ENCODE data around the gene RGSL1.

Gene RGSL1

GRCh38 chr1:182588500-182589396 is 138.8 kb downstream of the RGSL1 start, which contains the start of gene RNASEL:
TSS of gene RNASEL (minus strand) at chr1:182589256. CDS start at chr1:182586806, 2,450 bp downstream.
- peak in 44 of 56 donors; percentile 16 to 76 (median 50) for DNase-seq

DNA sequence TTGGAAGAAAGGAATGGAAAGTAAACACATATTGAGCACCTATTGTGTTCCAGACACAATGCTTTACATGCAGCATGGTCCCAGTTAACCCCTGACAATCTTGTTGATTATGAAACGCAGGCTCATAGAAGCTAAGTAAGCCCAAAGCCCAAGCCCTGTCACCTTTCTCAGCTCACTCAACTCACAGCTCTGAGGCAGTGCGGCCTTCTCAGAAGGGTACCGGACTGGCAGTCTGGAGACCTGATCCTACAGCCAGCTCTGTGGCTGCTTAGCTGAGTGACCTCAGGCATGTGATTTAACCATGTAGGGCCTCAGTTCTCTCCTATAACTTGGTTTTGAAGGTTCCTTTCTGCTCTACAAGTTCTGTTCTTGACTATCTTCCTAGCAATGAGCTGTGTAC is 139.6 kb downstream of the RGSL1 start:
- no peak for DNase-seq

DNA sequence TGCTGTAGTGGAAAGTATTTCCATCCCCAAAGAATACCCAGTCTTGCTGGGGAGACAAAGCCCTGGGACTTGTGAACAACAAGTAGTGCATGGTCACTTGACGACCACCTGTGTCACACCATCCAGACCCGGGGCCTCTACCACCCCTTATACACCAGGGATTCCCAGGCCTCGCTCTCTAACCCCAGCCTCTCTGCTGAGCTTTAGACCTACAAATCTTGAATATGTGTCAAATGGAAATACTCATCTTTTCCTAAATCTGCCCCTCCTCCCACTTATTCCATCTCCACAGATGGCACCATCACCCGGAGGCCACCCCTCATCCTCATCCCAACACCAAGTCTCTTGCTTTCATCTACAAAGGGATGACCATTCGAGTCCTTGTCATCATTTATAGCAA is 140.0 kb downstream of the RGSL1 start:
- no peak for DNase-seq

GRCh38 chr1:182595641-182596240 is 145.8 kb downstream of the RGSL1 start:
- DNase-seq, result peak in 32 of 56 donors; percentile 8 to 81 (median 32)

- no peak for DNase-seq
These were observed 147.0 kb downstream of the RGSL1 start for GRCh38 chr1:182596934-182597333.

- no peak for DNase-seq
These were observed 148.3 kb downstream of the RGSL1 start for GRCh38 chr1:182598296-182598695.

- no peak for DNase-seq
These were observed 149.4 kb downstream of the RGSL1 start for GRCh38 chr1:182599339-182599738.

GRCh38 chr1:182600036-182600713 is 150.2 kb downstream of the RGSL1 start:
- DNase-seq, result no peak

DNA sequence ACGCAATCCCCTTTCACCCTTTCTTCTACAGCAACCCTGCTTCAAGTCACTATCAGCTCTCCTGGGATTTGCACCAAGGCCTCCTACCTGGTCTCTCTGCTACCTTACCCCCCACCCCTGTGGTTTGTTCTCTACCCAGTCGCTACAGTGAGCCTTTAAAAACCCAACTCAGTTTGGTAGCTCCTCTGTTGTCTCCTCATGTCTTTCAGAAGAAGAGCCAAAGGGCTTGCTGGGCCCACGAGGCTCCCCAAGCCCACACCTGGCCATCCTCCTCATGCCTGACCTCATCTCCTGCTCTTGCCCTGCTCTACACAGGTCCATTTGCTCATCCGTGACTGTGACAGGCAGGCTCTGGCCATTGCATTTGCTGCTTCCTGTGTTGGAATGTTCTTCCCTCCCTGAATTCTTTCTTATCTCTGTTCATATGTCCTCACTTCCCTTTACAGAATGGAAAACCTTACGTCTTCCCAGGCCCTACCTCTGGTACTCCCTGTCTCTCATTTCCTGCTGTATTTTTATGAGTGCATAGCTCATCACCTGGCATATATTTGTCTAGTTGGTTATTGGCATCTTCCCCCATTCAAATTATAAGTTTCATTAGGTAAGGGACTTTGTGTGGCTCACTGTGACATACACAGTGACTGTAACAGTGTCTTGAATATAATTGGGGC is 150.9 kb downstream of the RGSL1 start:
- no peak for DNase-seq

- peak in 36 of 56 donors; percentile 8 to 70 (median 36) for DNase-seq
These were observed 151.5 kb downstream of the RGSL1 start for GRCh38 chr1:182601416-182601786.

GRCh38 chr1:182601913-182602312 is 152.0 kb downstream of the RGSL1 start:
- peak in 1 of 56 donors; percentile 47 for DNase-seq

GRCh38 chr1:182602935-182603645 is 153.1 kb downstream of the RGSL1 start:
- DNase-seq, result no peak

- peak in 2 of 56 donors; percentile 32 to 55 for DNase-seq
These were observed 153.8 kb downstream of the RGSL1 start for GRCh38 chr1:182603646-182604174.

GRCh38 chr1:182604175-182605164 is 154.5 kb downstream of the RGSL1 start, which contains the start of gene RGS16:
TSS of gene RGS16 (minus strand) at chr1:182604389. CDS start at chr1:182604259, 130 bp downstream.
- peak in 55 of 56 donors; percentile 29 to 93 (median 82) for DNase-seq

- DNase-seq, result no peak
These were observed 157.6 kb downstream of the RGSL1 start for GRCh38 chr1:182607566-182607965.

DNA sequence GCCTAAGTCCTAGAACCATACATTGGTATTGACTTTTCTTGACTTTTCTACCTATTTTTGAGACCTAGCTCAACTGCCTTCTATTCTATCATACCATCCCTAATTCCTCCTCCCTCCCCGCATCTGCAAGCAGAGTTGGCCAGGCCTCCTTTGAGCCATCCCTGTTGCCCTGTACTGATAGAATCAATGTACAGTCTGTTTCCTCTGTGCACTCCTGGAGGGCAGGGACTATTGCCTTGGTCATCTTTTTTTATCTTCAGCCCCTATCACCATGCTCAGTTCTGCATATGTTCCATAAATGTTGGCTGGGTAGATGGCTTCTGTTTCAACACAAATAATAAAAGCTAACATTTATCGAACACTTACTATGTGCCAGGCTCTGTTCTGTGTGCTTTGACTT is 158.3 kb downstream of the RGSL1 start:
- no peak for DNase-seq

DNA sequence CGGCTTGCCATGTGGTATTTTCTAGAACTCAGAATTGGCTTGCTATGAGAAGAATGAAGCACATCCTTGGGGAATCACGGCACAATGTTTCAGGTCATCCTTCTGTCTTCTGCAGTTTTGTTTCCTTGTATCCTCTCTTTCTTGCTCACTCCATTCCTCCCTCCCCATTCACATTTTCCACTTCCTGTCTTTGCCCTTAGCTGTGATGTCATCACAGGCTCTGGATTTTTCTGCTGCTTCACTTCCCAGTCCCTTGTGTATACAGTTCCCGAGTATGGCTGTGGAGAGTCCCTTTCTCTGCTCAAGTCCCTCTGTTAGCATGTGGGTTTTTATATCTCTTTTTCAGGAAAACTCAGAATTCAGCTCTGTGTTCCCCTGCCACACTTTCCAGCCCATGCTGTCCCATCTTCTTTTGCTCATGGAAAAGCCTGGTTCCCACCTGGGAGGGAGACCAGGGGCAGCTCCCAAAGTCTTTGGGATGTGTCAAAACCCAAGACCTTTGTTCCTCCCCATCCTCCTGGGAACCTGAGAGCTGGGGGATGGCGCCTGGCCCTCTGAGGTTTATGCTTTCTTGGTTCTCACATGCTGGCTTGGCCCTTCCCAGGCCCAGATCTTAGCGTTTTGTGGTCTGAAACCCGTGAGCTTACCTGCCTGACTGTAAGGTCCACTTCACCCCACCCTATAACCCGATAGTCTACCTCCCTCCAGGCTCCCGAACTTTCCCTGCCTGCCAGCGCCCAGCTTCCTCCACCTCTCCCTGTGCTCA is 159.1 kb downstream of the RGSL1 start:
- no peak for DNase-seq
